ENCODE measurements around the gene KLRC3. TPM values are rescaled to one million over a fixed set of nuclear protein-coding genes. Genes with fewer than 3 reads are reported as not detected.

KLRC3 gene
- total and polyA plus RNA-seq, 2 of the 13 experiments (the other 11 are each of a cell fraction or from before 2014, with no cell fraction given): not detected

DNA sequence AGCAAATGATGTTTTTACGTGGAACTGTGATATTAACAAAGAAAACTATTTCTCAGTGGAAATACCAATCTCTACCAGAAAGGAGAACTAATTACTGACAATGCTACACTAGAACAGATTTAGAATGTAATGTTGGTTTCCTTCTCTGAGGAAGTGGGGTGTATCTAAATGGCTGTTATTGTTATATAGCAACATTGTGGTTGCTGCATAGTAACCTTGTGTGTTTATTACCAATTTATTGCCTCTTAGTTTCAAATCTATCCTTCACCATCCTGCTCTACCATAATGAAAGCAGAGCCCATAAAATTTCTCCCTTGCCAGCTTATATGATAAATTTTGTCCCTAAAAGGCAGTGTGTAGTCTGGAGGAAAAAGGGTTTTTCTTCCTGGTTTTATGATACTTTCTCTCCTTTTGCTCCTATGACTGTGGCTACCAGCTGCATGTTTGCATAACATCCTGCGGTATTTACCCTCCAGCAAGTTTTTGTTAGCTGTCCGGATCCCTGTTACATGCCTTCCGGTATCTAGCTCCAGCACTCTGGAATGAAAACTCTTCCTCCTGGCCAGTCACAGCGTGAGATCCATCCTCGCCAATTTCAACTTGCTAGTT, 24.9 kb downstream of the KLRC3 start (continued):
- TF ChIP-seq HDAC6 (IDR thresholded peaks at IDR 0.05; ENCODE audit: low read depth, low read length): no peak
- TF ChIP-seq ZSCAN22 (CRISPR knock-in tag; IDR thresholded peaks at IDR 0.05): no peak
- TF ChIP-seq ZNF816 (CRISPR knock-in tag; IDR thresholded peaks at IDR 0.05; ENCODE audit: borderline replicate concordance): no peak
- no peak for TF ChIP-seq AGO1 (IDR thresholded peaks at IDR 0.05; ENCODE audit: low read depth, low read length, poor library complexity, severe bottlenecking)
- TF ChIP-seq, protein P1, sequence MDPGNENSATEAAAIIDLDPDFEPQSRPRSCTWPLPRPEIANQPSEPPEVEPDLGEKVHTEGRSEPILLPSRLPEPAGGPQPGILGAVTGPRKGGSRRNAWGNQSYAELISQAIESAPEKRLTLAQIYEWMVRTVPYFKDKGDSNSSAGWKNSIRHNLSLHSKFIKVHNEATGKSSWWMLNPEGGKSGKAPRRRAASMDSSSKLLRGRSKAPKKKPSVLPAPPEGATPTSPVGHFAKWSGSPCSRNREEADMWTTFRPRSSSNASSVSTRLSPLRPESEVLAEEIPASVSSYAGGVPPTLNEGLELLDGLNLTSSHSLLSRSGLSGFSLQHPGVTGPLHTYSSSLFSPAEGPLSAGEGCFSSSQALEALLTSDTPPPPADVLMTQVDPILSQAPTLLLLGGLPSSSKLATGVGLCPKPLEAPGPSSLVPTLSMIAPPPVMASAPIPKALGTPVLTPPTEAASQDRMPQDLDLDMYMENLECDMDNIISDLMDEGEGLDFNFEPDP (CRISPR knock-in tag; conservative IDR thresholded peaks at IDR 0.05): no peak
- TF ChIP-seq MTF2 (CRISPR knock-in tag; IDR thresholded peaks at IDR 0.05; ENCODE audit: borderline replicate concordance): no peak
- TF ChIP-seq CHD4 (IDR thresholded peaks at IDR 0.05; ENCODE audit: borderline replicate concordance, low read length): no peak
- no peak for TF ChIP-seq ZNF343 (CRISPR knock-in tag; IDR thresholded peaks at IDR 0.05)
- TF ChIP-seq ETV5 (CRISPR knock-in tag; IDR thresholded peaks at IDR 0.05; ENCODE audit: borderline replicate concordance): peak; percentile 93
- TF ChIP-seq TBX3 (IDR thresholded peaks at IDR 0.05; ENCODE audit: borderline replicate concordance): no peak
- no peak for TF ChIP-seq ZNF850 (CRISPR knock-in tag; conservative IDR thresholded peaks at IDR 0.05)
- TF ChIP-seq ADNP (CRISPR knock-in tag; IDR thresholded peaks at IDR 0.05): no peak
- no peak for TF ChIP-seq SMAD1 (CRISPR knock-in tag; IDR thresholded peaks at IDR 0.05; ENCODE audit: borderline replicate concordance, low read depth)
- TF ChIP-seq, protein P2, sequence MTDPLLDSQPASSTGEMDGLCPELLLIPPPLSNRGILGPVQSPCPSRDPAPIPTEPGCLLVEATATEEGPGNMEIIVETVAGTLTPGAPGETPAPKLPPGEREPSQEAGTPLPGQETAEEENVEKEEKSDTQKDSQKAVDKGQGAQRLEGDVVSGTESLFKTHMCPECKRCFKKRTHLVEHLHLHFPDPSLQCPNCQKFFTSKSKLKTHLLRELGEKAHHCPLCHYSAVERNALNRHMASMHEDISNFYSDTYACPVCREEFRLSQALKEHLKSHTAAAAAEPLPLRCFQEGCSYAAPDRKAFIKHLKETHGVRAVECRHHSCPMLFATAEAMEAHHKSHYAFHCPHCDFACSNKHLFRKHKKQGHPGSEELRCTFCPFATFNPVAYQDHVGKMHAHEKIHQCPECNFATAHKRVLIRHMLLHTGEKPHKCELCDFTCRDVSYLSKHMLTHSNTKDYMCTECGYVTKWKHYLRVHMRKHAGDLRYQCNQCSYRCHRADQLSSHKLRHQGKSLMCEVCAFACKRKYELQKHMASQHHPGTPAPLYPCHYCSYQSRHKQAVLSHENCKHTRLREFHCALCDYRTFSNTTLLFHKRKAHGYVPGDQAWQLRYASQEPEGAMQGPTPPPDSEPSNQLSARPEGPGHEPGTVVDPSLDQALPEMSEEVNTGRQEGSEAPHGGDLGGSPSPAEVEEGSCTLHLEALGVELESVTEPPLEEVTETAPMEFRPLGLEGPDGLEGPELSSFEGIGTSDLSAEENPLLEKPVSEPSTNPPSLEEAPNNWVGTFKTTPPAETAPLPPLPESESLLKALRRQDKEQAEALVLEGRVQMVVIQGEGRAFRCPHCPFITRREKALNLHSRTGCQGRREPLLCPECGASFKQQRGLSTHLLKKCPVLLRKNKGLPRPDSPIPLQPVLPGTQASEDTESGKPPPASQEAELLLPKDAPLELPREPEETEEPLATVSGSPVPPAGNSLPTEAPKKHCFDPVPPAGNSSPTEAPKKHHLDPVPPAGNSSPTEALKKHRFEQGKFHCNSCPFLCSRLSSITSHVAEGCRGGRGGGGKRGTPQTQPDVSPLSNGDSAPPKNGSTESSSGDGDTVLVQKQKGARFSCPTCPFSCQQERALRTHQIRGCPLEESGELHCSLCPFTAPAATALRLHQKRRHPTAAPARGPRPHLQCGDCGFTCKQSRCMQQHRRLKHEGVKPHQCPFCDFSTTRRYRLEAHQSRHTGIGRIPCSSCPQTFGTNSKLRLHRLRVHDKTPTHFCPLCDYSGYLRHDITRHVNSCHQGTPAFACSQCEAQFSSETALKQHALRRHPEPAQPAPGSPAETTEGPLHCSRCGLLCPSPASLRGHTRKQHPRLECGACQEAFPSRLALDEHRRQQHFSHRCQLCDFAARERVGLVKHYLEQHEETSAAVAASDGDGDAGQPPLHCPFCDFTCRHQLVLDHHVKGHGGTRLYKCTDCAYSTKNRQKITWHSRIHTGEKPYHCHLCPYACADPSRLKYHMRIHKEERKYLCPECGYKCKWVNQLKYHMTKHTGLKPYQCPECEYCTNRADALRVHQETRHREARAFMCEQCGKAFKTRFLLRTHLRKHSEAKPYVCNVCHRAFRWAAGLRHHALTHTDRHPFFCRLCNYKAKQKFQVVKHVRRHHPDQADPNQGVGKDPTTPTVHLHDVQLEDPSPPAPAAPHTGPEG (CRISPR knock-in tag; IDR thresholded peaks at IDR 0.05): no peak
- no peak for TF ChIP-seq ZNF564 (CRISPR knock-in tag; IDR thresholded peaks at IDR 0.05)
- TF ChIP-seq ZKSCAN5 (CRISPR knock-in tag; IDR thresholded peaks at IDR 0.05): no peak
- no peak for TF ChIP-seq ZNF430 (CRISPR knock-in tag; IDR thresholded peaks at IDR 0.05)
- no peak for TF ChIP-seq TSC22D2 (CRISPR knock-in tag; IDR thresholded peaks at IDR 0.05; ENCODE audit: borderline replicate concordance)
- TF ChIP-seq TEAD2 (CRISPR knock-in tag; IDR thresholded peaks at IDR 0.05): no peak
- no peak for TF ChIP-seq SYNCRIP (IDR thresholded peaks at IDR 0.05; ENCODE audit: insufficient read depth, low read depth, low read length)
- no peak for TF ChIP-seq MEIS1 (CRISPR knock-in tag; IDR thresholded peaks at IDR 0.05; ENCODE audit: borderline replicate concordance)
- TF ChIP-seq CENPX (CRISPR knock-in tag; IDR thresholded peaks at IDR 0.05): no peak
- no peak for TF ChIP-seq DR1 (CRISPR knock-in tag; IDR thresholded peaks at IDR 0.05)
- TF ChIP-seq, protein P3, sequence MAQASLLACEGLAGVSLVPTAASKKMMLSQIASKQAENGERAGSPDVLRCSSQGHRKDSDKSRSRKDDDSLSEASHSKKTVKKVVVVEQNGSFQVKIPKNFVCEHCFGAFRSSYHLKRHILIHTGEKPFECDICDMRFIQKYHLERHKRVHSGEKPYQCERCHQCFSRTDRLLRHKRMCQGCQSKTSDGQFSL (CRISPR knock-in tag; IDR thresholded peaks at IDR 0.05): no peak

Data from HepG2 (cell line).